C4-2B (cell line): ENCODE measurements around the gene TRPM5.

Source experiments
- ZFX ChIP-seq: fragments of 450-650 bp; IDR thresholded peaks from 2 replicates; pipeline ENCODE4 v1.6.1; 2017
- TF ChIP-seq, protein P1 (sequence below): fragments of 450-650 bp; conservative IDR thresholded peaks from 2 replicates; pipeline ENCODE4 v1.5.1; 2017; ENCODE audit warnings: mild to moderate bottlenecking

DNA sequence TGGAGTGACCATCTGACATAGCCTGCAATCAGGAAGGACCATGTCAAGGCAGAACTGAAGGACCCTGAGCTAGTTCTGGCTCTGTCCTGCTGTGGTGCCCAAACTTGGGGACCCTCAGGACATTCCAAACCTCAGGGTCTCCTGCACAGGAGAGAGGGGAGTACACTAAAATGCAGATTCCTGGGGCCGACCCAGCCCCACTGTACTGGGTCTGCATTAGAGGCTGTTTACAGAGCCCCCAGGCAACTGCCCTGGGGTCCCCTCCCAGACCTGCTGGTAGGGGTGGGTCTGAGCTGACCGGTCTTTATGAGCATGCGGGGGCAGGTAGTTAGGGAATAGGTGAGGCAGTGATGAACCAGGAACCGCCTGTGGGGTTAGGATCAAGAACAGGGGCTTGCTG lies 6.8 kb downstream of the TRPM5 start:
- TF ChIP-seq, protein P1, sequence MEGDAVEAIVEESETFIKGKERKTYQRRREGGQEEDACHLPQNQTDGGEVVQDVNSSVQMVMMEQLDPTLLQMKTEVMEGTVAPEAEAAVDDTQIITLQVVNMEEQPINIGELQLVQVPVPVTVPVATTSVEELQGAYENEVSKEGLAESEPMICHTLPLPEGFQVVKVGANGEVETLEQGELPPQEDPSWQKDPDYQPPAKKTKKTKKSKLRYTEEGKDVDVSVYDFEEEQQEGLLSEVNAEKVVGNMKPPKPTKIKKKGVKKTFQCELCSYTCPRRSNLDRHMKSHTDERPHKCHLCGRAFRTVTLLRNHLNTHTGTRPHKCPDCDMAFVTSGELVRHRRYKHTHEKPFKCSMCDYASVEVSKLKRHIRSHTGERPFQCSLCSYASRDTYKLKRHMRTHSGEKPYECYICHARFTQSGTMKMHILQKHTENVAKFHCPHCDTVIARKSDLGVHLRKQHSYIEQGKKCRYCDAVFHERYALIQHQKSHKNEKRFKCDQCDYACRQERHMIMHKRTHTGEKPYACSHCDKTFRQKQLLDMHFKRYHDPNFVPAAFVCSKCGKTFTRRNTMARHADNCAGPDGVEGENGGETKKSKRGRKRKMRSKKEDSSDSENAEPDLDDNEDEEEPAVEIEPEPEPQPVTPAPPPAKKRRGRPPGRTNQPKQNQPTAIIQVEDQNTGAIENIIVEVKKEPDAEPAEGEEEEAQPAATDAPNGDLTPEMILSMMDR = no peak
- TF ChIP-seq ZFX = no peak
